Inflammatory macrophage treated with lipopolysaccharide for 4 hours (primary cell): ENCODE results near the gene ITPRIPL2.

Source experiments
- DNase-seq: peaks from one replicate; pipeline ENCODE4 v3.0.0-alpha.2; 2020

Gene ITPRIPL2

DNA sequence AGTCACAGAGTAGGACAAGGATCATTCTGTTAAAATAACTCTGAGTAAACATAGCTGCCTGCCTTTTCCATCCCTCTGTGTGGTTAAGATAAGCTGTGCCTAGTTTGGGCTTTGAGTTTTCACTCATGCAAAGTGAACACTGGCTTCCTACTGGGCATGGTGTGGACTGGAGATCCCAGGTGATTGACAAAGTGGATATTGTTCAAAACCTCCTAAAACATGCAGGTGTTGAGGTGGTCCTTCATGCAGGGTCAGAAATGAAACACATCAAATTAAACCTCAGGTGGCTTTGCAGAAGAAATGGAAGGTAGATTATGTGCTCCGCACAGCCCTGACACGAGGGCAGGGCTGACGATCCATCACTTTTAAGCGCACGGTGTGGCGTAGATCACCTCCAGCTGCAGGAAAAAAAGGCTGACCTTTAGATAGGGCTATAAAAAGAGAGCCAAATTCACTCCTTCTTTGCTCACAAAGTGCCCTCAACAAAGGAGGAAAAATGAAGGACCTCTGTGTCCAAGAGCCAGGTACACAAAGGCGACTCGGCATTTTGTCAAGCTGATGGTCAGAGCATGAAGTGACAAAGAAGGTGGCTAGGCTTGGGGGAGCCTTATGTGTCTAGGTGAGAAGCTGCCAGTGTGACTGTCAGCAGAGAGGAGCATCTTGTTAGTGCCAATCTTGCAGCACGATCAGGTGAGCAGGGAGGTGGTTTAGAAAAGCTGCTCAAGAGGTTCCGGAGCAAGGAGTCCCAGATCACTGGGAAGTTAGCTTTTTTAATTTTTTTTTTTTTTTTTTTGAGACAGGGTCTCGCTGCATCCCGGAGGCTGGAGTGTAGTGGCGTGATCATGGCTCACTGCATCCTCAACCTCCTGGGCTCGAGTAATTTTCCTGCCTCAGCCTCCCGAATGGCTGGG is 19.9 kb upstream of the ITPRIPL2 start:
- DNase-seq: no peak

DNA sequence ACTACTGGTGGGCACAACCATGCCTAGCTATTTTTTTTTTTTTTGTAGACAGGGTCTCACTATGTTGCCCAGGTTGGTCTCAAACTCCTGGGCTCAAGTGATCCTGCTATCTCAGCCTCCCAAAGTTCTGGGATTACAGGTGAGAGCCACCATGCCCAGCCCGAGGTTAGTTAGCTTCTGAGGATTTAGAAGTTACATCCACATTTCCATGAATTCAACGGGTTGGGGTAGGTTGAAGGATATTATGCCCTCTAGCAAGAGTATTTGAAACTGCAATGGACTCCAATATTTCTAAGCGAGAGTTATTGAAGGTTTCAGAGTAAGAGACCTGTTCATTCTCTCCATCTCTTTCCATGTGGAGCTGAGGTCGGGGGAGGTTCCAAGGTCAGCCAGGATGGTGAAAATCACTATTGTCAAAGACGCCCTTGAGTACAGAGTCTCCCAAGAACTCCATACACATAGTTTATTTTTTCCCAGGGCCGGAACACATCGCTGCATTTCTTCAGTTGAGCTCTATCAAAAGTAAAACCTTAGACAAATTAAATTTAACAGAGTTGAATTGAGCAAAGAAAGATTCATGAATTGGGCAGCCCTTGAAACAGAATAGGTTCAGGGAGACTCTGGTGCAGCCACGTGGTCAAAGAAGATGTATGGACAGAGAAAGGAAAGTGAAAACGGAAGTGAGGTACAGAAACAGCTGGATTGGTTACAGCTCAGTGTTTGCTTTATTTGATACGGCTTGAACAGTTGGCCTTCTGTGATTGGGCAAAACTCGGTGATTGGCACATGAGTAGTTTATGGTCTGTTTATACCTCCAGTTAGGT is 19.0 kb upstream of the ITPRIPL2 start:
- DNase-seq: peak; percentile 82

DNA sequence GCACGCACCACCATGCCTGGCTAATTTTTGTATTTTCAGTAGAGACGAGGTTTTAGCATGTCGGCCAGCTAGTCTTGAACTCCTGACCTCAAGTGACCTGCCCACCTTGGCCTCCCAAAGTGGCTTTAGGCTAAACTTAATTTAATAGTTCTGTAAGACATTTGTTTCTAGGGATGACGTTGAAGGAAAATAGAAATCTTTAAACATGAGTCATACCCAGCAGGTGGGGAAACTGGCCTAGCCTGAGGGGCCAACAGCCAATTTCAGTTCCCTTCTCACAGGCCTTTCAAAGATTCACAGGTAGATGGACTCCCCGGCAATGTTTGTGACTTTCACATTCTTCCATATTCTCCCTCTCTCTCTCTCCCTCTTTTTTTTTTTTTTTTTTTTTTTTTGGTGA is 18.1 kb upstream of the ITPRIPL2 start:
- peak; percentile 9 for DNase-seq

DNA sequence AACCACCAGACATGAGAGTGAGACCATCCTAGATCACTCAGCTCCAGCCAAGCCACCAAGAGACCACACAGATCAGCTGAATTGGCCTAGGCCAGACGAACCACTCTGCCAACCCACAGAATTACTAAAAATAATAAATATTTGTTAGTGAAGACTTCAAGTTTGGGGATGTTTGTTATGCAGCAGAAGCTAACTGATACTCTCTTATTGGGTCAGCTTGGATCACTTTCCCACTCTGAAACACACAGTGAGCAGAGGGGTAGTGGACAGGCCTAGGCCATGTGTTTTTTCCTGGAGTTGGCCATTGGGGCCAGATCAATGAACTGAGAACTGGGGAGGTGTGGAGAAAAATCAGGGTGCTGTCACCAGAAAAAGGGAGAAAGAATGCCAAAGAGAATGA is 15.6 kb upstream of the ITPRIPL2 start:
- DNase-seq: no peak

DNA sequence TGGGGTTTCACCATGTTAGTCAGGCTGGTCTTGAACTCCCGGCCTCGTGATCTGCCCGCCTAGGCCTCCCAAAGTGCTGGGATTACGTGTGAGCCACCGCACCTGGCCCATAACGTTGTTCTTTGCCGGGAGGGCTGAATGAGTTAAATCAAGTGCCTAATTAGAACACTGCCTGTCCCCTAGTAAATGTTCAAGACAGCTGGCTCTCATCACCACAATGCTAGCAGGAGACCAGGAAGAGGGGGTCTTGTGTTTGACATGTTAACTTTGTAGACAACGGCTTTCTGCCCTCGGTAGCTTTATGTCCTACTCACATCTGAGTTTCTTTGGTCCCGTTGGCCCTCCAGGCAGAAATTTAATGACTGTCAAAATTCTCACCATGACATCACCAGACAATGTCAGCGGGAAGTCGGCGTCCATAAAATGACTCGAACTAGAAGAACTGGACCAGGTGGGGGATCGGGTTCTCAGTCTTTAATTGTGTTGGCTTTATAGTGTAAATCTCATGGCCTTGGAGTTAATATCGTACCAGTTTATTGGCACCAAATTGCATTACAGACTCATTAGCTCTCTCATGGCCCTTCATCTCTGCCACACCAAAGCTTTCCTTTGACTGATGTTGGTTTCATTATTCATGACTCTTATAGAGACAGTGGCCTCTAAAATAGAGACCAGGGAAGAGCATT is 11.4 kb upstream of the ITPRIPL2 start:
- DNase-seq: no peak

DNA sequence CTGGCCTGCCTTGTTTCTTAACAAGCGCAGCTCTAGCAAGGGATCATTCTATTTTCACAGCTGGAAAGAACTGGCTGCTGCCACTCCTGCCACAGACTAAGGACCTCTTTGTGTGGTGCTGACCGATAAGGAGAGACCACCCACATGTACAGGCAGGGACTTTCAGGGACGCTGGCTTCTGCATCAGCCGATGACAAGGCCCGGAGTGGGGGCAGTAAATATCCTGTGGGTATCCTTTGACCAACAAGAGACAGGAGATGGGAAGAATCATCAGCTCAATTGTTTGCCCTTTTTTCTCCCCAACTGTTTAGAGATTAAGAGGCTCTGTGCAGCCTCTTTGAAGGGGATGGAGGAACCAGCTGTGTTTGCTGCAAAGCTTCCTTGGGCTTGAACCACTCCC is 9.2 kb upstream of the ITPRIPL2 start:
- DNase-seq: no peak

DNA sequence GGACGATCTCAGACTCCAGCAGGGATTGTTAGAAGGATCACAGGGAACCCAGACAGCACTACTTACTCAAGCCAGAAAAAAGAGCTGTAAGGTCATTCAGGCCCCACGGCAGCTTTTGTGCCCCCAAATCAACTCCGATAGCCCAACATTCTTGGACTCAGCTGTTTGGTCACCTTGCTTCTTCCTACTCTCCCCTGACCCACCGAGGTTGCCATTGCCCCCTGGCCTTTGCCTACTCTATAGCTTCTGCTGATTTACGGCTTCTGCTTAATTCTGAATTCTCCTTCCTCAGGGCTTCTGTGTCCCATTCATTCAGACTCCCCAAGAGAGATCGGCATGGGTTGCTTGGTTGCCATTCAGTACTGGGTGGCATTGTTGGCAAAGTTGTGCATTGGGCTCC is 8.6 kb upstream of the ITPRIPL2 start:
- no peak for DNase-seq

DNA sequence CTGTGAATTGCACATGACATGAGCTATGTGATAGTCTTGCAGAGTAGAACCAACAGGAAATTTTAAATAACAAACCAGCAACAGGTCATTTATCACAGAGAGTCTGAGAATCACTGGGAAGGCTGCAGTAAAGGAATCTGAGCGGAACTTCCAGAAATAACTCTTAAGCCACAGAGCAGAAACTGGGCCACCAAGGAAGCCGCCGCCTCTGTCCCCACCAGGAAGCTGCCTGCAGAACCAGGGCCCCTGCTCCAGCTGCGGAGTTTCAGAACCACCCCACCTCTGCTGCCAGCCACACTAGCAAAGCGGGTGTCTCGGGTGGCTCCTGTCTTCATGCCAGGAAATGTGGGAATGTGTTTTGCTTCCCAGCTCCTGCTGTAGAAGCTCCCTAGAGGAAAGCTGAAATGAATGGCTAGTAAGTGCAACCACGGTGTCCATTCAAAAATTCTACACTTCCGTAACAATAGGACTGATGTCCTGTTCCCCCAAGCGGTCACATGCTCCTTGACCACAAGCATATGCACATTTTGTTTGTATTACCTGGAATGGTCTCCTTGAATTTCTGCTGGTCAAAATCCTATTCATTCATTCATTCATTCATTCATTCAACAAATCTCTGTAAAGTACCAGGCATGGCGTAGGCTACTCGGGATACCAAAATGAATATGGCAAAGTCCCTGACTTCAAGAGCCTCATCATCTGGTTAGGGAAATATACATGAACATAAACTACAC is 7.7 kb upstream of the ITPRIPL2 start:
- DNase-seq: peak; percentile 15

DNA sequence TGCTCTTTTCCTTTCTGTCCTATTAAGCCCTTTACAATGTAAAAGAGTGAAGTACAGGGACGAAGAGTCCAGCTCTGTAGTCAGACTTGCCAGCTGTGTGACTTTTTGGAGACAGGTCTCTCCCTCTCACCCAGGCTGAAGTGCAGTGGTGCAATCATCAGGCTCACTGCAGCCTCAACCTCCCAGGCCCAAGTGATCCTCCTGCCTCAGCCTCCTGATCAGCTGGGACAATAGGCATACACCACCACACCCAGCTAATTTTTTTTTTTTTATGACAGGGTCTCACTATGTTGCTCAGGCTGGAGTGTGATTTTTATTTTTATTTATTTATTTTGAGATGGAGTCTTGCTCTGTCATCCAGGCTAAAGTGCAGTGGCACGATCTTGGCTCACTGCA is 7.1 kb upstream of the ITPRIPL2 start:
- DNase-seq: no peak

DNA sequence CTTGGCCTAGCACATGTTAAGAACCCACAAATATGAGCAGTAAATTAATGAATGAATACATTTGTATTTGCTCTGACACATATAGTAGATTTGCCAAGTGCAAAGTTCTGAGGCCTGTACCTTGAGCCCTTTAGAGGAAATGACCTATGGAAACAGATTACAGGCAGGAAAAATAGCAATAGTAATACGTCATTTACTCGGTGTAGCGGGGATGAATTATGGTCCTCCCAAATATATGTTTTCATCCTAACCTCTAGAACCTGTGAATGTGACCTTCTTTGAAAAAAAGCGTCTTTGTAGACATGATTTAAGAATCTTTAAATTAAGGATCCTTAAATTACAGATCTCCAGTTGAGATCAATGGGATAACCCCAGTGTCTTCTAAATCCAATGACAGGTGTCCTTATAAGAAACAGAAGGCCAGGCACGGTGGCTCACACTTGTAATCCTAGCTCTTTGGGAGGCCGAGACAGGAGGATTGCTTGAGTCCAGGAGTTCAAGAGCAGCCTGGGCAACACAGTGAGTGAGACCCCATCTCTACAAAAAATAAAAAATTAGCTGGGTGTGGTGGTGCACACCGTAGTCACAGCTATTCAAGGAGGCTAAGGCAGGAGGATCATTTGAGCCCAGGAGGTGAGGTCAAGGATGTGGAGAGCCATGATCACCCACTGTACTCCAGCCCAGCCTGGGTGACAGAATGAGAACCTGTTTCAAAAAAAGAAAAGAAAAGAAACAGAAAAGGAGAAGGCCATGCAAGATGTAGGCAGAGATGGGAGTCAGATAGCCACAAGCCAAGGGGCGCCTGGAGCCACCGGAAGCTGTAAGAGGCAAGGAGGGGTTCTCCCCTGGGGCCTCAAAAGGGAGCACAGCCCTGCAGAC is 5.1 kb upstream of the ITPRIPL2 start:
- peak; percentile 12 for DNase-seq

DNA sequence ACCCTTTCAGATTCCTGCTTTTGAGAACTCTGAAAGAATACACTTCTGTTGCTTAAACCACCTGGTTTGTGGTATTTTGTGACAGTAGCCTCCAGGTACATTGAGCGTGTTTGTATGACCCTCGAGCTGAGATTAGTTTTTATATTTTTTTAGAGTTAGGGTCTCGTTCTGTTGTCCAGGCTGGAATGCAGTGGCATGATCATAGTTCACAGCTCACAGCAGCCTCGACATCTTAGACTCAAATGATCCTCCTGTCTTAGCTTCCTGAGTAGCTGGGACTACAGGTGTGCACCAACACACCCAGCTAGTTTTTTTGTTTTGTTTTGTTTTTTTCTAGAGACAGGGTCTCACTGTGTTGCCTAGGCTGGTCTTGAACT is 4.5 kb upstream of the ITPRIPL2 start:
- DNase-seq: no peak

DNA sequence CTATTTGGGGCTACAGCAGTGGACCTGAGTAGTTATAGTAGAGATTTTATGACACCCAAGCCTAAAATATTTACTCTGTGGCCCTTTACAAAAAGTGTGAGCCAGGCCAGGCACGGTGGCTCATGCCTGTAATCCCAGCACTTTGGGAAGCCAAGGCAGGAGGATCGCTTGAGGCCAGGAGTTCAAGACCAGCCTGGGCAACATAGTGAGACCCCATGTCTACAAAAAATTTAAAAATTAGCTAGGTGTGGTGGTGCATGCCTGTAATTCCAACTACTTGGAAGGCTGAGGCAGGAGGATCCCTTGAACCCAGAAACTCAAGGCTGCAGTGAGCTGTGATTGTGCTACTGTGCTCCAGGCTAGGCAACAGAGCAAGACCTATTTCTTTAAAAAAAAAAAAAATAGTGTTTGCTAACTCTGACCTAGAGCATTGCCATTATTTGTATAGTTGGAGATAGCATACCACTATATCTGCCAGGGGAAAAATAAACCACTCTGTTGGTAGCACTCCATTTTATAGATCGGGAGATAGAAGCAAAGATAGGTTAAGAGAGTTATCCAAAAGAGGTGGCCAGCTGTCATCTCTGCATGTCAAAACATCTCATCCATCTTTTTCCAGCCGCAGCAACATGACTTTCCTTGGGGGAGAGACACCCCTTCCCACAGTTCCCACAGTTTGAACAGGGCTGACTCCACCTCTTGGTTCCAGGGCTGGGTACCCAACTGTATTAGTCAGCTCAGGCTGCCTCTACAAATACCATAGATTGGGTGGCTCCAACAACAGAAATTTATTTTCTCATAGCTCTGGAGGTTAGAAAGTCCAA is 3.0 kb upstream of the ITPRIPL2 start:
- DNase-seq: no peak

DNA sequence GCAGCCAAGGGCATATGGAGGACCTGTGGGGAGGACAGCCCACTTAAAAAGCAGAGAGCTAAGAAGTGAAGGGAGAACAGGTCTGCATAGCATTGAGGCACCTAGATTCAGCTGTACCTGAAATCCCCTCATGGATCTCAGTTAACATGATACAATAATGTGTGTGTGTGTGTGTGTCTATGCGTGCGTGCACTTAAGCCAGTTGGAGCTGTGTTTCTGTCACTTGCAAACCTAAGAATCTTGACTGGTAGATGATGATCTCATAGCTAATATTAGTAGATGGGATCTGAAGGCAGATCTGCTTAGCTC is 1.7 kb upstream of the ITPRIPL2 start:
- DNase-seq: peak; percentile 8

DNA sequence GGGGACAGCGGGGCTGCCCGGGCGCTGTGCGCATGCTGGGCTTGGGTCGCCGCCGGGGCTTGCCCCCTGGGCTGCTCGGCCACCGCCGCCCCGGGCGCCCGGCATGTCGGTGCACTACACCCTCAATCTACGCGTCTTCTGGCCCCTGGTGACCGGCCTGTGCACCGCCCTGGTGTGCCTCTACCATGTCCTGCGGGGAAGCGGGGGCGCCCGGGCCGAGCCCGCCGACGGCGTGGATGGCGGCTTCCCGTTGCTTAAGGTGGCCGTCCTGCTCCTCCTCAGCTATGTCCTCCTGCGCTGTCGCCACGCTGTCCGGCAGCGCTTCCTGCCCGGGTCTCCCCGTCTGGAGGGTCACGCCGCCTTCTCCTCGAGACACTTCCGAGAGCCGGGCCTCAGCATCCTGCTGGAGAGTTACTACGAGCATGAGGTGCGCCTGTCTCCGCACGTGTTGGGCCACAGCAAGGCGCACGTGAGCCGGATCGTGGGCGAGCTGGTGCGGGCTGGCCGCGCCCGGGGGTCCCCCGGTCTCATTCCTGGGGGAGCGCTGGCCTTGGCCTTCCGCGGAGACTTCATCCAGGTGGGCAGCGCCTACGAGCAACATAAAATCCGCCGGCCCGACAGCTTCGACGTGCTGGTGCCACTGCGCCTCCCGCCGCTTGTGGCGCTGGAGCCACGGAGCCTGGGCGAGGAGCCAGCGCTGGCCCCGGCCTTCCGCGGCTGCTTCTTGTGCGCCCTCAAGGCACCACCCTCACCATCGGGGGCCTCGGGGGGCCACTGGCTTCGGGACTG is 789 bp downstream of the ITPRIPL2 start:
- peak; percentile 43 for DNase-seq

DNA sequence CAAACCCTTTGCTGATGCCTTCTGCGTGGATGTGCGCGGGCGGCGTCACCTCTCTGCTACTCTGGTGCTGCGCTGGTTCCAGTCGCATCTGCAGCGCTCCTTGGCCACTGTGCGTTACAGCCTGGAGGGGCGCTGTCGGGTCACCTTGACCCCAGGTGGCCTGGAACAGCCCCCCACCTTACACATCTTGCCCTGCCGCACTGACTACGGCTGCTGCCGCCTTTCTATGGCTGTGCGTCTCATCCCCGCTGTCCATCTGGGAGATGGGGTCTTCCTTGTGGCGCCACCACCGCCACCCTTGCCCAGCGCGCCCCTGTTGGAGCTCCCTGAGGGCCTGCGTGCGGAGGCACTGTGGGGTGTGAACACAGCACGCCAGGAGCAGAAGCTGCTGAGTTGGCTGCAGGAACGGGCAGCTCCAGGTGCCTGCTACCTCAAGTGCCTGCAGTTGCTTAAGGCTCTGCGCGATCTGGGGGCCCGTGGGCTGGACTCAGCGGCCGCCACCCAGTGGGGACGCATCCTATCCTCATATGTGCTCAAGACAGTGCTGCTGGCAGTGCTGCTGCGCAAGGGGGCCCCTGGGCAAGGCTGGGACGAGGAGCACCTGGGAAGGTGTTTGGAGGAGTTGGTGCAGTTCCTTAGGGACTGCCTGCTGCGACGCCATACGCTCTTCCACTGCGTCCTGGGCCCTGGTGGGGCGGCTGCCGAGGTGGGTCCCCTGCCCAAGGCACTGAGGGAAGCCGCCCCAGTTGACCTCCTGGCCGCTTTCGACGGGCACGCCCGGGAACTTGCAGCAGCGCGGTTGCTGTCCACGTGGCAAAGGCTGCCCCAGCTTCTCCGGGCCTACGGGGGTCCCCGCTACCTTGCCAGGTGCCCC is 1.6 kb downstream of the ITPRIPL2 start:
- no peak for DNase-seq

DNA sequence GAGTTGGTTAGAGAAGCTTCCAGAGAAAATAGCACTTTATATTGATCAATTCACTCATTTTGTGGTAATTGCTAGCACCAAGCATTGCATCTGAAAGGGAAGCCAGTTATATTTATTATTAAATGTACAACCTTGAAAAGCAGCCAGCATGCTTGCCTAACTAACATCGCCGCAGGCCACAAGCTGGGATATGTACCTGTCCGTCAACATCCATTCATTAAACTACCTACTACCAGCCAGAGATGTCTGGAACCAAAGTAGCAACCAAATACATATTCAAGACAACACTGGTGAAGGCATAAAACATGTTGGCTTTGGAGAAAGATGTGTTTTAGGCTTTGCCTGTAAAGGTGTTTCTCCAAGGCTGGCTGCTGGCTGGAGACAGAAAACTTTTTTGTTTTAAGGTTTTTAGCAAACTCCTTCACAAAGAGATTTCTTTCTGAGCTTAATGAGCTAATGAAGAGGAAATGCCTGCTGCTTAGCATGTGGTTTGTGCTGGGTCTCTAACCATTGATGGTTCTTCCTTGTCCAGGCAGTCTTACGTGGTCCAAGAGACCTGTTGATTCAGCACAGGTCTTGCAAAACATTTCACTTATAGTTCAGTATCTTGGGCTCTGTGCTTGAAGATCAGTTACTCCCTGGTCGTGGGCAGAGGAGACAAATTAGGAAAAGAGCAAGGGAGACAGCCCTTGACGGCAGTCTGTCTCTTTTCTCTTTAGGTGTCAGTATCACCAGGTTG is 3.1 kb downstream of the ITPRIPL2 start:
- peak; percentile 79 for DNase-seq

DNA sequence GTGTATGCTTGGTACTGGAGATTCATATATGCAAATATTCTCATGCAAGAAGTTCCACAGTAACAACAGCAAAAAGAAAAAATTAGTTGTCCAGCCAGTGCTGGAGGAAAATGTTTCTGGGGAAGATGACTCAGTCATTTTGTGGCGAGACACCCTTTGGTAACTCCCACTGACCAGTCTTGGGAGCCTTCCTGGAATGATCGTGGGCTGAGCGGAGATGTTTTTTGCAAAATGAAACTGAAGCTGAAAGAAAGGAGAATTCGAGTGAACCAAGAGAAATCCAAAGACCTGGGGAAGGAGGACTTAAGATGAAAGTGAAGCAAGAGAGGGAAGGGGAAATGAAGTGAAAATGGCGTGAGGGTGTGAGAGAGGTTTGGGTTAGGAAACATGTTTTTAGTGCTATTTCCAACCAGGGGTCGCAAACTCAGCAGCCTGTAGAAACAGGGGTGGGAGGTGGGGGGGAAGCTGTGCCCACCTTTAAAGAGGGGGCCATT is 5.2 kb downstream of the ITPRIPL2 start:
- DNase-seq: peak; percentile 99

DNA sequence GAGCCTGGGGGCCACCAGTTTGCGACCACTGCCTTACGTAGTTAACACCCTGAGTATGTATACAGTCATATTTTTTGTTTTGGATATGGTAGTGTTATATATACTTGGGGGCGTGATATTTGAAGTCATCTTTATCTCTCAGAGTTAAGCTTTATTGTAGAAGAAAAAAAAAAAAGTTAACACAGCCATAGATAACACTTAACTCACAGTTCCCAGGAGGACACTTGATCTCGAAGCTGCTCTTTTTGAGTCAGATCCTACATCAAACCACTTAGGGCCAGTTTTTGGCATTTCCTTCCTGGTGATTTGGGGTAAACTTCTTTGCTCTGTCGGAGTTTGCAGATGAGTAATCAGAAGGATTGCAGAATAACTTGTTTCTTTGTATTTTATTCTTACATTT is 5.8 kb downstream of the ITPRIPL2 start:
- DNase-seq: peak; percentile 75
